Heart left ventricle (tissue), 13 donors: ENCODE results near the gene MACROH2A1.

Experiments
- POLR2A ChIP-seq, 2 donors: fragments of 450-650 bp; IDR thresholded peaks; one replicate each; pipeline ENCODE4 v1.6.1; 2017; ENCODE audit warnings: antibody characterized with exemption in 2 of 2, mild to moderate bottlenecking in 2 of 2, moderate library complexity in 2 of 2
- TF ChIP-seq, protein P1 (sequence below), 12 donors: fragments of 200-600 bp; sonication (generic) in 4 of 12; IDR thresholded peaks; one replicate each; pipeline versions ENCODE4 v1.5.0 to v1.8.0; 2018 to 2022; ENCODE audit warnings: antibody characterized with exemption in 12 of 12, mild to moderate bottlenecking in 5 of 12
- donor health status: ischemic (EF 13 %, LVEDD 7.1; RV severe dilation, severe dysfunction).
- donor health status: DM: no; HTN: yes; CAD: no.
- donor health status: DM: no; HTN: no; CAD: no.
- donor health status: ischemic (EF 25% LVEDD 6.9; RV normal size, moderate dysfunction).
- donor health status: ischemic (EF 25% LVEDD 5.7; RV mildly dilated, moderate dysfunction).
- donor health status: ischemic (EF 35%, LVEDD 5.7; RV mildly dilated, moderate dysfunction).
- donor health status: nonischemic (EF 11% LVEDD 7.7; RV severe dilation, severe dysfunction).
- donor health status: DM: yes; HTN: yes; CAD: no.
- donor health status: PGD.
- donor health status: ischemic (EF 29% LVEDD 5.4; RV normal size, mild dysfunction).
- donor health status: nonischemic (EF 23%, LVEDD 6.1; RV moderate dilation, normal function).

- TF ChIP-seq POLR2A (IDR thresholded peaks at IDR 0.05): no peak
- TF ChIP-seq, protein P1, sequence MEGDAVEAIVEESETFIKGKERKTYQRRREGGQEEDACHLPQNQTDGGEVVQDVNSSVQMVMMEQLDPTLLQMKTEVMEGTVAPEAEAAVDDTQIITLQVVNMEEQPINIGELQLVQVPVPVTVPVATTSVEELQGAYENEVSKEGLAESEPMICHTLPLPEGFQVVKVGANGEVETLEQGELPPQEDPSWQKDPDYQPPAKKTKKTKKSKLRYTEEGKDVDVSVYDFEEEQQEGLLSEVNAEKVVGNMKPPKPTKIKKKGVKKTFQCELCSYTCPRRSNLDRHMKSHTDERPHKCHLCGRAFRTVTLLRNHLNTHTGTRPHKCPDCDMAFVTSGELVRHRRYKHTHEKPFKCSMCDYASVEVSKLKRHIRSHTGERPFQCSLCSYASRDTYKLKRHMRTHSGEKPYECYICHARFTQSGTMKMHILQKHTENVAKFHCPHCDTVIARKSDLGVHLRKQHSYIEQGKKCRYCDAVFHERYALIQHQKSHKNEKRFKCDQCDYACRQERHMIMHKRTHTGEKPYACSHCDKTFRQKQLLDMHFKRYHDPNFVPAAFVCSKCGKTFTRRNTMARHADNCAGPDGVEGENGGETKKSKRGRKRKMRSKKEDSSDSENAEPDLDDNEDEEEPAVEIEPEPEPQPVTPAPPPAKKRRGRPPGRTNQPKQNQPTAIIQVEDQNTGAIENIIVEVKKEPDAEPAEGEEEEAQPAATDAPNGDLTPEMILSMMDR (IDR thresholded peaks at IDR 0.05): no peak
Observed at GRCh38 chr5:135340568-135340967, 58.5 kb downstream of the MACROH2A1 start.
